ENCODE results near the gene SEC24D.

The SEC24D gene

GRCh38 chr4:118714682-118715081 is 121.2 kb downstream of the SEC24D start:
- no peak overlapping the region for H3K4me3 ChIP-seq (replicated peaks; ENCODE audit: low read depth, low read length)
- TF ChIP-seq, protein P1, sequence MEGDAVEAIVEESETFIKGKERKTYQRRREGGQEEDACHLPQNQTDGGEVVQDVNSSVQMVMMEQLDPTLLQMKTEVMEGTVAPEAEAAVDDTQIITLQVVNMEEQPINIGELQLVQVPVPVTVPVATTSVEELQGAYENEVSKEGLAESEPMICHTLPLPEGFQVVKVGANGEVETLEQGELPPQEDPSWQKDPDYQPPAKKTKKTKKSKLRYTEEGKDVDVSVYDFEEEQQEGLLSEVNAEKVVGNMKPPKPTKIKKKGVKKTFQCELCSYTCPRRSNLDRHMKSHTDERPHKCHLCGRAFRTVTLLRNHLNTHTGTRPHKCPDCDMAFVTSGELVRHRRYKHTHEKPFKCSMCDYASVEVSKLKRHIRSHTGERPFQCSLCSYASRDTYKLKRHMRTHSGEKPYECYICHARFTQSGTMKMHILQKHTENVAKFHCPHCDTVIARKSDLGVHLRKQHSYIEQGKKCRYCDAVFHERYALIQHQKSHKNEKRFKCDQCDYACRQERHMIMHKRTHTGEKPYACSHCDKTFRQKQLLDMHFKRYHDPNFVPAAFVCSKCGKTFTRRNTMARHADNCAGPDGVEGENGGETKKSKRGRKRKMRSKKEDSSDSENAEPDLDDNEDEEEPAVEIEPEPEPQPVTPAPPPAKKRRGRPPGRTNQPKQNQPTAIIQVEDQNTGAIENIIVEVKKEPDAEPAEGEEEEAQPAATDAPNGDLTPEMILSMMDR (IDR thresholded peaks at IDR 0.05; ENCODE audit: insufficient read depth, low read length, poor library complexity, severe bottlenecking), result no peak
- H3K36me3 ChIP-seq (ENCODE audit: control insufficient read depth, insufficient read depth, low read length), result peaks cover 6% of the 10 kb centered on the region; the same call in 1 of the 2 replicates
- no peak for DNase-seq (ENCODE audit: extremely low read depth, insufficient read length)
- no peaks in the 10 kb centered on the region for H3K27me3 ChIP-seq (replicated peaks; ENCODE audit: control insufficient read depth, insufficient read depth, low read length)

- peaks cover 4% of the 10 kb centered on the region; the same call in 1 of the 2 replicates for H3K36me3 ChIP-seq (ENCODE audit: control insufficient read depth, insufficient read depth, low read length)
- H3K27me3 ChIP-seq (replicated peaks; ENCODE audit: control insufficient read depth, insufficient read depth, low read length), result no peaks in the 10 kb centered on the region
- TF ChIP-seq, protein P1 (IDR thresholded peaks at IDR 0.05; ENCODE audit: insufficient read depth, low read length, poor library complexity, severe bottlenecking), result no peak
- DNase-seq (ENCODE audit: extremely low read depth, insufficient read length), result no peak
- no peak overlapping the region for H3K4me3 ChIP-seq (replicated peaks; ENCODE audit: low read depth, low read length)
These were observed 123.1 kb downstream of the SEC24D start for GRCh38 chr4:118712872-118713271.

DNA sequence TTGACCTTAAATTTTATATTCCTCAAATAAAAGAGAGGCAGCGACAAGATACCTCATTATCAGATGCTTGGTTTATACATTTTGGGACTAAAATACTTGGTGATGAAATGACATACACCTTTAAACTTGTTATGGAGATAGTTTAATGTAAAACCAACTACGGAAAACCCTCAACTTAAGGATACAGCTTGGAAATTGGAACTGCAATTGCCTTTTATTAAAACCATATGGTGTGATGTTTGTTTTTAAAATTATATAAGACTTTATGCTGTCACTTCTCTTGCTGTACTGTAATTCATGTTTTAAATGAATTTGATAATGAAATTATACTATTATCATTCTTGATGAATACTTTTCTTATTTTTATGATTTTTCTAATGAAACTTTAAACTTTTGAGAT is 124.9 kb downstream of the SEC24D start:
- Histone ChIP-seq H3K4me3 (replicated peaks; ENCODE audit: low read depth, low read length) (no peak overlapping the region), H3K36me3 (ENCODE audit: control insufficient read depth, insufficient read depth, low read length) (peaks cover 4% of the 10 kb centered on the region), H3K27me3 (replicated peaks; ENCODE audit: control insufficient read depth, insufficient read depth, low read length) (no peaks in the 10 kb centered on the region)
- TF ChIP-seq, protein P1 (IDR thresholded peaks at IDR 0.05; ENCODE audit: insufficient read depth, low read length, poor library complexity, severe bottlenecking), result no peak
- DNase-seq (ENCODE audit: extremely low read depth, insufficient read length), result no peak

DNA sequence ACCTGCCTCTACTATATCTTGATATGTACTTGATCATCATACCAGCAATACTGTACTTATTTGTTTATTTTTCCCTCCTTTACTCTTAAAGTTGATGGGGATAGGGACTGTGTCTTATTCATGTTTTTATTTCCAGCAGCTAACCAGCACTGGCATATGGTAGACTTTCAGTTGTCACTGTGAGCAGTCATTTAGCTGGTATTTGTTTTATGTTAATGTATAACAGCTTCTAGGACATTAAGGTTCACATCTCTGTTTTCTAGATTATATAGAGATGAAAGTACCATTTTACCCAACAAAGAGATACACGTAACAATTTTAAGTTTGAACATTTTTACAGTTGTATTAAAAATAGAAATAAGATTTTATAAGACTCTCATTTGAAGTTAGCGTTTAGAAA is 132.8 kb downstream of the SEC24D start:
- TF ChIP-seq, protein P1 (IDR thresholded peaks at IDR 0.05; ENCODE audit: insufficient read depth, low read length, poor library complexity, severe bottlenecking), result no peak
- Histone ChIP-seq H3K36me3 (ENCODE audit: control insufficient read depth, insufficient read depth, low read length) (peaks cover 2% of the 10 kb centered on the region), H3K27me3 (replicated peaks; ENCODE audit: control insufficient read depth, insufficient read depth, low read length) (no peaks in the 10 kb centered on the region), H3K4me3 (replicated peaks; ENCODE audit: low read depth, low read length) (no peak overlapping the region)
- no peak for DNase-seq (ENCODE audit: extremely low read depth, insufficient read length)

DNA sequence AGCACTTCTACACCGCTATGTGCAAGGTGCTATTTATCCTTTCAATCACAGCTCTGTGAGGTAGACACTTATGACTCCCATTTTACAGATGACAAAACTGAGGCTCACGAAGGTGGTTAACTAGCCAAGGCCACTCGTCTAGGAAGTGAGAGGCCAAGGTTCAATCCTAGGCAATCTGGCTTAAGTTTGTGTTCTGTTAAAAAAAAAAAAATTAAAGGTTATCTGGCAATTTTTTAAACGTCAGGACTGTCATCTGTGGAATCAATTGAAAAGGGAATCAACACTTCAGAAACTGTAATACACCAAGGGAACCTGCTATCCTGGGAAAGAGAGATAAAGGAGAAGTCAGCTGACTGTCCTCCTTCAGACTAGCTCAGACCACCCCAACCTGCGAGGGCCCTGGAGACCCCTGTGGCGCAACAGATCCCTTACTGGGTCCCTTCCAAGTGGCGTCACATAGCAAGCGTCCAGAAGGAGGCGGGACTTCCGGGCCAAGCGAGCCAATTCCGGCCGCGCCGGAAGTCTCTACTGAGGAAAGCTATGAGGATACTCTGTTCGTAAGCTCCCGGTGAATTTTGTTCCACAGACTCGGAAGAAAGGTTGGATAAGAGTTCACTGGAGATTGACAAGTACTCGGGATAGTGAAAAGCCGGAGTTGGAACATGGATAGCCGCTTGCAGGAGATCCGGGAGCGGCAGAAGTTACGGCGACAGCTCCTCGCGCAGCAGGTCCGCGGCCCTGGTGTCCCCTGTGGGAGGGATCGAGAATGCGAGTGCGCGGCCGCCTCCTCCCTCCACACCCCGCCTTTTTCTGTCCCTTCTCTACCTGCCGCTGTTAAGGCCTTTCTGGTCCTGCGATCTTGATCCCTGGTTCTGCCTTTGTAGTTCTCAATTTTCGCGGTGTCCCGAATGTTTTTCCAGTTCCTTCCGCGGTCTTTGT is 150.8 kb downstream of the SEC24D start, which contains the start of gene METTL14:
Gene METTL14 (plus strand): TSS at position 520 of the 939 bp plus-strand sequence. CDS start 143 bp downstream, at position 663.
- Histone ChIP-seq H3K4me3 (replicated peaks; ENCODE audit: low read depth, low read length) (peak within 1 kb of the TSS; percentile 81), H3K36me3 (ENCODE audit: control insufficient read depth, insufficient read depth, low read length) (peaks cover 4% of the 10 kb centered on the region; the same call in 1 of the 2 replicates), H3K27me3 (replicated peaks; ENCODE audit: control insufficient read depth, insufficient read depth, low read length) (no peaks in the 10 kb centered on the region)
- peak; percentile 89 for DNase-seq (ENCODE audit: extremely low read depth, insufficient read length)
- TF ChIP-seq, protein P1 (IDR thresholded peaks at IDR 0.05; ENCODE audit: insufficient read depth, low read length, poor library complexity, severe bottlenecking), result no peak

All from GM06990 (cell line).